PC-3 (cell line): ENCODE measurements around the gene MPC1. TPM values are rescaled to one million over a fixed set of nuclear protein-coding genes. Genes with fewer than 3 reads are reported as not detected.

ENCODE experiments used
- ATAC-seq: fragments of 200-7000 bp; cut with Tn5 transposase; 2 replicates; pipeline ENCODE4 v1.9.1; 2020; ENCODE audit warnings: mild to moderate bottlenecking, moderate library complexity
- BruUV-seq: library from RNA; stranded (reverse); fragments of 400-500 nt; replicated peaks from 2 replicates; lab custom pipeline; 2021; lab: Mats Ljungman, UMichigan
- CTCF ChIA-PET: fragments of 300-600 bp; sonication (Branson Sonifier 250); formaldehyde crosslinking; loops from one replicate; lab custom pipeline; 2022; ENCODE audit warnings: antibody characterized with exemption; lab: Charles Lee
- POLR2A ChIA-PET: fragments of 300-600 bp; sonication (Branson Sonifier 250); formaldehyde crosslinking; loops from one replicate; lab custom pipeline; 2022; ENCODE audit warnings: antibody characterized with exemption; ENCODE audit not compliant: unreplicated experiment; lab: Charles Lee
- DNase-seq: peaks from one replicate; pipeline ENCODE4 v3.0.0-alpha.2; 2015
- H2AFZ ChIP-seq: fragments of 300-600 bp; sonication (generic); 2 replicates; pipeline ENCODE4 v1.6.0; 2016; ENCODE audit warnings: antibody characterized with exemption, low read length
- H3F3A ChIP-seq: fragments of 300-600 bp; sonication (generic); one replicate; pipeline ENCODE4 v1.6.0; 2017; ENCODE audit warnings: antibody characterized with exemption, low read length, control low read depth, mild to moderate bottlenecking; ENCODE audit not compliant: unreplicated experiment
- H3K27ac ChIP-seq: fragments of 300-600 bp; sonication (generic); 2 replicates; pipeline ENCODE4 v1.5.1; 2016; ENCODE audit warnings: mild to moderate bottlenecking, low read length
- H3K27me3 ChIP-seq: fragments of 300-600 bp; sonication (generic); 2 replicates; pipeline ENCODE4 v1.6.1; 2016; ENCODE audit warnings: low read length, mixed read lengths
- H3K36me3 ChIP-seq: fragments of 300-600 bp; sonication (generic); 2 replicates; pipeline ENCODE4 v1.6.1; 2016; ENCODE audit warnings: low read depth, mixed run types, low read length, mixed read lengths
- H3K4me1 ChIP-seq: fragments of 300-600 bp; sonication (generic); 2 replicates; pipeline ENCODE4 v1.5.1; 2016; ENCODE audit warnings: low read length; ENCODE audit not compliant: insufficient read depth
- H3K4me2 ChIP-seq: fragments of 300-600 bp; sonication (generic); 2 replicates; pipeline ENCODE4 v1.6.0; 2016; ENCODE audit warnings: low read length
- H3K4me3 ChIP-seq: fragments of 300-600 bp; sonication (generic); 2 replicates; pipeline ENCODE4 v1.5.1; 2016; ENCODE audit warnings: mild to moderate bottlenecking, low read length, mixed read lengths
- H3K79me2 ChIP-seq: fragments of 300-600 bp; sonication (generic); 2 replicates; pipeline ENCODE4 v1.6.1; 2017; ENCODE audit warnings: low read length, mixed read lengths
- H3K9ac ChIP-seq: fragments of 300-600 bp; sonication (generic); 2 replicates; pipeline ENCODE4 v1.6.0; 2016; ENCODE audit warnings: mild to moderate bottlenecking, low read length
- H3K9me2 ChIP-seq: fragments of 300-600 bp; sonication (generic); replicated peaks from 2 replicates; pipeline ENCODE4 v1.6.1; 2016; ENCODE audit warnings: mixed run types, low read length, mixed read lengths
- H3K9me3 ChIP-seq: fragments of 300-600 bp; sonication (generic); 2 replicates; pipeline ENCODE4 v1.6.1; 2016; ENCODE audit warnings: low read length, mixed read lengths
- H4K20me1 ChIP-seq: fragments of 300-600 bp; sonication (generic); 2 replicates; pipeline ENCODE4 v1.6.1; 2016; ENCODE audit warnings: low read length, mixed read lengths
- CTCF ChIP-seq: fragments of 300-600 bp; sonication (generic); conservative IDR thresholded peaks from 2 replicates; pipeline ENCODE4 v1.5.1; 2017; ENCODE audit warnings: antibody characterized with exemption, low read depth, mild to moderate bottlenecking, low read length
- EZH2 ChIP-seq: fragments of 300-600 bp; sonication (generic); IDR thresholded peaks from one replicate; pipeline ENCODE4 v1.6.1; 2017; ENCODE audit warnings: antibody characterized with exemption, mild to moderate bottlenecking, low read length; ENCODE audit not compliant: unreplicated experiment
- EZH2phosphoT487 ChIP-seq: fragments of 300-600 bp; sonication (generic); IDR thresholded peaks from 2 replicates; pipeline ENCODE4 v1.6.1; 2018; ENCODE audit warnings: mild to moderate bottlenecking, antibody characterized with exemption, low read length, borderline replicate concordance
- intact Hi-C: fragments of 100-400 bp; cut with micrococcal nuclease; formaldehyde crosslinking; loops from 2 replicates; pipeline ENCODE4 v1.9.0; 2023
- total RNA-seq: library from RNA; depleted of rRNA; stranded (reverse); fragments of >200 nt; gene quantifications from 2 replicates; pipeline ENCODE4 v1.2.3, GENCODE V29; 2014

The MPC1 gene
- total RNA-seq, 1 experiment from 2014 or later = 26.7 TPM

- no peaks in the 10 kb centered on the region for H3K79me2 ChIP-seq
- H3K4me2 ChIP-seq = no peak overlapping the region
- no peaks in the 10 kb centered on the region for H3F3A ChIP-seq
- BruUV-seq = no TSS peak
- H3K36me3 ChIP-seq = no peaks in the 10 kb centered on the region
- H3K27ac ChIP-seq = no peak overlapping the region
- H3K9me2 ChIP-seq = no peaks in the 10 kb centered on the region
- no peaks in the 10 kb centered on the region for H3K9me3 ChIP-seq
- ChIA-PET POLR2A (no interaction called here), CTCF (no interaction called here)
- H3K4me1 ChIP-seq = no peaks in the 10 kb centered on the region
- no peak for TF ChIP-seq CTCF
- TF ChIP-seq EZH2phosphoT487 = no peak
- no peak for TF ChIP-seq EZH2
- intact Hi-C loops = no loop called here
- no peak for ATAC-seq
- no peak overlapping the region for H2AFZ ChIP-seq
- H3K27me3 ChIP-seq = no peaks in the 10 kb centered on the region
- no peak overlapping the region for H3K9ac ChIP-seq
- DNase-seq = no peak
- no peaks in the 10 kb centered on the region for H4K20me1 ChIP-seq
- no peak overlapping the region for H3K4me3 ChIP-seq
These were observed 15.8 kb downstream of the MPC1 start for GRCh38 chr6:166366921-166367320.

- H2AFZ ChIP-seq = no peak overlapping the region
- H4K20me1 ChIP-seq = no peaks in the 10 kb centered on the region
- no peak overlapping the region for H3K27ac ChIP-seq
- POLR2A ChIA-PET = no interaction called here
- H3K27me3 ChIP-seq = no peaks in the 10 kb centered on the region
- H3K9ac ChIP-seq = no peak overlapping the region
- no TSS peak for BruUV-seq
- H3K36me3 ChIP-seq = no peaks in the 10 kb centered on the region
- no peaks in the 10 kb centered on the region for H3K4me1 ChIP-seq
- intact Hi-C loops = no loop called here
- no peak overlapping the region for H3K4me2 ChIP-seq
- H3K9me2 ChIP-seq = no peaks in the 10 kb centered on the region
- TF ChIP-seq EZH2 = no peak
- no peak for TF ChIP-seq CTCF
- no peak for TF ChIP-seq EZH2phosphoT487
- no peaks in the 10 kb centered on the region for H3K9me3 ChIP-seq
- DNase-seq (no peak), ATAC-seq (no peak)
- no peak overlapping the region for H3K4me3 ChIP-seq
- CTCF ChIA-PET = no interaction called here
- H3F3A ChIP-seq = no peaks in the 10 kb centered on the region
- H3K79me2 ChIP-seq = no peaks in the 10 kb centered on the region
These were observed 16.9 kb downstream of the MPC1 start for GRCh38 chr6:166365806-166366205.

GRCh38 chr6:166365221-166365620 is 17.5 kb downstream of the MPC1 start:
- Histone ChIP-seq H3K9me2 (no peaks in the 10 kb centered on the region), H3K9ac (no peak overlapping the region), H4K20me1 (no peaks in the 10 kb centered on the region), H3K4me3 (no peak overlapping the region), H3K79me2 (no peaks in the 10 kb centered on the region), H2AFZ (no peak overlapping the region), H3K27me3 (no peaks in the 10 kb centered on the region), H3K4me2 (no peak overlapping the region), H3K9me3 (no peaks in the 10 kb centered on the region), H3K27ac (no peak overlapping the region), H3K36me3 (no peaks in the 10 kb centered on the region), H3K4me1 (no peaks in the 10 kb centered on the region), H3F3A (no peaks in the 10 kb centered on the region)
- intact Hi-C loops = no loop called here
- ATAC-seq = no peak
- POLR2A ChIA-PET = no interaction called here
- TF ChIP-seq EZH2 (no peak), EZH2phosphoT487 (no peak), CTCF (no peak)
- CTCF ChIA-PET = no interaction called here
- BruUV-seq = no TSS peak
- no peak for DNase-seq
